ENCODE data around the gene ESPN.

- TF ChIP-seq EP300 (IDR thresholded peaks at IDR 0.05) = no peak
- TF ChIP-seq CTCF (IDR thresholded peaks at IDR 0.05) = no peak
Measured at GRCh38 chr1:6496890-6497214, 72.3 kb downstream of the ESPN start.

Measured in sigmoid colon (tissue), 4 donors.